Fibroblast of peridontal ligament (primary cell): ENCODE measurements around the gene ZNF135.

ENCODE experiments used
- DNase-seq: peaks from one replicate; pipeline ENCODE4 v3.0.0-alpha.2; 2010; ENCODE audit errors: extremely low read depth

The ZNF135 gene

GRCh38 chr19:58059003-58059670 is at the start of gene ZNF135:
TSS of gene ZNF135 (plus strand) at chr19:58059282. CDS start at chr19:58060003, 721 bp downstream.
- DNase-seq: peak; percentile 82

- DNase-seq: no peak
These were observed 49.8 kb upstream of the ZNF135 start for GRCh38 chr19:58009301-58009665.

GRCh38 chr19:58009666-58010301 is 49.3 kb upstream of the ZNF135 start:
- peak; percentile 71 for DNase-seq

- DNase-seq: no peak
These were observed 48.6 kb upstream of the ZNF135 start for GRCh38 chr19:58010507-58010906.

GRCh38 chr19:58014141-58014540 is 44.9 kb upstream of the ZNF135 start:
- no peak for DNase-seq

- DNase-seq: no peak
These were observed 39.0 kb upstream of the ZNF135 start for GRCh38 chr19:58020129-58020528.

- DNase-seq: peak; percentile 63
These were observed 37.4 kb upstream of the ZNF135 start for GRCh38 chr19:58021541-58022282.

- DNase-seq: no peak
These were observed 36.8 kb upstream of the ZNF135 start for GRCh38 chr19:58022283-58022660.

GRCh38 chr19:58024661-58025060 is 34.4 kb upstream of the ZNF135 start:
- no peak for DNase-seq

GRCh38 chr19:58033741-58034476 is 25.2 kb upstream of the ZNF135 start, which contains the start of gene ZSCAN1:
TSS of gene ZSCAN1 (plus strand) at chr19:58034025. CDS start at chr19:58037837, 3,812 bp downstream.
- peak; percentile 67 for DNase-seq

- no peak for DNase-seq
These were observed 24.6 kb upstream of the ZNF135 start for GRCh38 chr19:58034477-58034793.

- no peak for DNase-seq
These were observed 23.2 kb upstream of the ZNF135 start for GRCh38 chr19:58035863-58036262.

- no peak for DNase-seq
These were observed 21.0 kb upstream of the ZNF135 start for GRCh38 chr19:58037927-58038687.

- no peak for DNase-seq
These were observed 20.3 kb upstream of the ZNF135 start for GRCh38 chr19:58038688-58039204.

- no peak for DNase-seq
These were observed 18.1 kb upstream of the ZNF135 start for GRCh38 chr19:58040751-58041525.

- no peak for DNase-seq
These were observed 16.4 kb upstream of the ZNF135 start for GRCh38 chr19:58042495-58043340.

- DNase-seq: no peak
These were observed 14.7 kb upstream of the ZNF135 start for GRCh38 chr19:58044391-58044790.

GRCh38 chr19:58044886-58045285 is 14.2 kb upstream of the ZNF135 start:
- no peak for DNase-seq

GRCh38 chr19:58045411-58046050 is 13.6 kb upstream of the ZNF135 start:
- DNase-seq: no peak
